Measurements from ENCODE around the gene TMEM63B. TPM values are rescaled to one million over a fixed set of nuclear protein-coding genes. Genes with fewer than 3 reads are reported as not detected.

Gene TMEM63B
- total and polyA plus RNA-seq, 9 of the 15 experiments (the other 6 are each of a cell fraction or from before 2014, with no cell fraction given): 0.14 to 39.4 (median 14.4) TPM

DNA sequence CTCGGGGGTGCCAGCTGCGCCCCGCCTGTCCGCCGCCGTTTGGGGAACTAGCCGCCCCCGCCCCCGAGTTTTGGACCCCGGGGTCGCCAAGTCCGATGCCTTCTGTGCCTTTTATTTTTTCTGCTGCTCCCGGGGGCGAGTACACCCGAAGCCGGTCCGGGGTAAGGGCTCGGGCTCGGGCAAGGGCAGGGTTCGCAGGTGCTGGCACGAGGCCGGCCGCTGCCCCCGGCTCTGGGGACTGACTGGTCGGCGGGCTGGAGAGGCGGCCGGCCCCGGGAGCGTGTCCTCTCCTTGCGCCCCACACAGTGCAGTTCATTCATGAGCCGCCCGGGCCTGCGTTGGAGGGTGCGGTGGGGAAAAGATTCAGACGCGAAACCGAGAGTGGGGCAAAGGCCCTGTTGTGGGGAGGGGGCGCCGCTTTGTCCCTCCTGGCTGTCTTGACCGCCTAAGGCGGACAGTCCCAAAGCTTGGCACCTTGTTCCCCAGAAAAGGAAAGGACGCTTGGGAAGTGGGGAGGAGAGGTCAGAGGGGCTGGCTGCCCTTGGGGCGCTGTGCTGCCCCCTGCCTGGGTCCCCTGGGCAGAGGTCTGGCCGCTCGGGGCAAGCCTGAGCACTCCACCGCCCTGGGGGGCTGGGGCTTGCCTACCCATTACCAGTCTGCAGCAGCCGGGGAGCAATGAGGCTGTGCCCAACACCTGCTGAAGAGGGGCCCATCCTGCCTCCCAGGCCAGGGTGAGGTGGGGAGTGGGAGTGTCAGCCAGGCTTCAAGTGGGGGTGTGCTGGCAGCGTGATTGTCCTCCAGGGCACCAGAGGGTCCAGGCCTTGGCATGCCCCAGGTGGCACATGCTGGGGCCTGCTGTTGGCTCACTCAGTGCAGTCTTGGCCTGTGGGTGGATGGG is 915 bp downstream of the TMEM63B start (continued):
- TF ChIP-seq, protein P1, sequence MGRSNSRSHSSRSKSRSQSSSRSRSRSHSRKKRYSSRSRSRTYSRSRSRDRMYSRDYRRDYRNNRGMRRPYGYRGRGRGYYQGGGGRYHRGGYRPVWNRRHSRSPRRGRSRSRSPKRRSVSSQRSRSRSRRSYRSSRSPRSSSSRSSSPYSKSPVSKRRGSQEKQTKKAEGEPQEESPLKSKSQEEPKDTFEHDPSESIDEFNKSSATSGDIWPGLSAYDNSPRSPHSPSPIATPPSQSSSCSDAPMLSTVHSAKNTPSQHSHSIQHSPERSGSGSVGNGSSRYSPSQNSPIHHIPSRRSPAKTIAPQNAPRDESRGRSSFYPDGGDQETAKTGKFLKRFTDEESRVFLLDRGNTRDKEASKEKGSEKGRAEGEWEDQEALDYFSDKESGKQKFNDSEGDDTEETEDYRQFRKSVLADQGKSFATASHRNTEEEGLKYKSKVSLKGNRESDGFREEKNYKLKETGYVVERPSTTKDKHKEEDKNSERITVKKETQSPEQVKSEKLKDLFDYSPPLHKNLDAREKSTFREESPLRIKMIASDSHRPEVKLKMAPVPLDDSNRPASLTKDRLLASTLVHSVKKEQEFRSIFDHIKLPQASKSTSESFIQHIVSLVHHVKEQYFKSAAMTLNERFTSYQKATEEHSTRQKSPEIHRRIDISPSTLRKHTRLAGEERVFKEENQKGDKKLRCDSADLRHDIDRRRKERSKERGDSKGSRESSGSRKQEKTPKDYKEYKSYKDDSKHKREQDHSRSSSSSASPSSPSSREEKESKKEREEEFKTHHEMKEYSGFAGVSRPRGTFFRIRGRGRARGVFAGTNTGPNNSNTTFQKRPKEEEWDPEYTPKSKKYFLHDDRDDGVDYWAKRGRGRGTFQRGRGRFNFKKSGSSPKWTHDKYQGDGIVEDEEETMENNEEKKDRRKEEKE (IDR thresholded peaks at IDR 0.05; ENCODE audit: borderline replicate concordance in 1 of 2, control insufficient read depth in 1 of 2, low read depth in 2 of 2, low read length in 1 of 2): no peak
- TF ChIP-seq ZBTB43 (CRISPR knock-in tag; IDR thresholded peaks at IDR 0.05) (peak; percentile 51; the same call in 1 of the 2 replicates), GATAD2B (IDR thresholded peaks at IDR 0.05; ENCODE audit: borderline replicate concordance) (0 out of 2 replicates have a peak, but pooled peaks have one; percentile 32), TSC22D4 (tag; IDR thresholded peaks at IDR 0.05) (no peak), ZNF3 (CRISPR knock-in tag; IDR thresholded peaks at IDR 0.05) (no peak), JUN (IDR thresholded peaks at IDR 0.05; ENCODE audit: borderline replicate concordance, low read depth, low read length) (no peak), JUN (CRISPR knock-in tag; IDR thresholded peaks at IDR 0.05; ENCODE audit: borderline replicate concordance) (no peak), TEAD2 (tag; IDR thresholded peaks at IDR 0.05) (no peak), PHB (CRISPR knock-in tag; IDR thresholded peaks at IDR 0.05) (no peak), NEUROD1 (IDR thresholded peaks at IDR 0.05; ENCODE audit: borderline replicate concordance, low read depth, low read length, partially characterized antibody) (no peak), RUNX1 (IDR thresholded peaks at IDR 0.05; ENCODE audit: low read depth) (no peak), ZFP1 (CRISPR knock-in tag; IDR thresholded peaks at IDR 0.05) (no peak), HDGF (IDR thresholded peaks at IDR 0.05) (no peak), BRF2 (IDR thresholded peaks at IDR 0.05; ENCODE audit: borderline replicate concordance, insufficient read depth, insufficient read length) (no peak), RFX1 (IDR thresholded peaks at IDR 0.05) (no peak), NONO (IDR thresholded peaks at IDR 0.05; ENCODE audit: low read depth in 2 of 2, low read length in 1 of 2) (no peak), ZSCAN29 (IDR thresholded peaks at IDR 0.05) (no peak)
- TF ChIP-seq, protein P2, sequence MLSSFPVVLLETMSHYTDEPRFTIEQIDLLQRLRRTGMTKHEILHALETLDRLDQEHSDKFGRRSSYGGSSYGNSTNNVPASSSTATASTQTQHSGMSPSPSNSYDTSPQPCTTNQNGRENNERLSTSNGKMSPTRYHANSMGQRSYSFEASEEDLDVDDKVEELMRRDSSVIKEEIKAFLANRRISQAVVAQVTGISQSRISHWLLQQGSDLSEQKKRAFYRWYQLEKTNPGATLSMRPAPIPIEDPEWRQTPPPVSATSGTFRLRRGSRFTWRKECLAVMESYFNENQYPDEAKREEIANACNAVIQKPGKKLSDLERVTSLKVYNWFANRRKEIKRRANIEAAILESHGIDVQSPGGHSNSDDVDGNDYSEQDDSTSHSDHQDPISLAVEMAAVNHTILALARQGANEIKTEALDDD (IDR thresholded peaks at IDR 0.05): no peak
- TF ChIP-seq, protein P3, sequence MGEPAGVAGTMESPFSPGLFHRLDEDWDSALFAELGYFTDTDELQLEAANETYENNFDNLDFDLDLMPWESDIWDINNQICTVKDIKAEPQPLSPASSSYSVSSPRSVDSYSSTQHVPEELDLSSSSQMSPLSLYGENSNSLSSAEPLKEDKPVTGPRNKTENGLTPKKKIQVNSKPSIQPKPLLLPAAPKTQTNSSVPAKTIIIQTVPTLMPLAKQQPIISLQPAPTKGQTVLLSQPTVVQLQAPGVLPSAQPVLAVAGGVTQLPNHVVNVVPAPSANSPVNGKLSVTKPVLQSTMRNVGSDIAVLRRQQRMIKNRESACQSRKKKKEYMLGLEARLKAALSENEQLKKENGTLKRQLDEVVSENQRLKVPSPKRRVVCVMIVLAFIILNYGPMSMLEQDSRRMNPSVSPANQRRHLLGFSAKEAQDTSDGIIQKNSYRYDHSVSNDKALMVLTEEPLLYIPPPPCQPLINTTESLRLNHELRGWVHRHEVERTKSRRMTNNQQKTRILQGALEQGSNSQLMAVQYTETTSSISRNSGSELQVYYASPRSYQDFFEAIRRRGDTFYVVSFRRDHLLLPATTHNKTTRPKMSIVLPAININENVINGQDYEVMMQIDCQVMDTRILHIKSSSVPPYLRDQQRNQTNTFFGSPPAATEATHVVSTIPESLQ (CRISPR knock-in tag; IDR thresholded peaks at IDR 0.05): 0 out of 2 replicates have a peak, but pooled peaks have one; percentile 28
